Right cardiac atrium (tissue), 5 donors: ENCODE data around the gene EPHA4. TPM values are rescaled to one million over a fixed set of nuclear protein-coding genes. Genes with fewer than 3 reads are reported as not detected.
"Not testable (repeated sequence)": the region's sequence is repeated elsewhere in the genome, so short reads cannot be mapped to it uniquely, and the experiment has no call there.

Source experiments
- ATAC-seq, 2 donors: fragments of 200-7000 bp; cut with Tn5 transposase; one replicate each; pipeline versions ENCODE4 v1.8.0 to v1.9.1; 2020; ENCODE audit warnings: moderate library complexity in 2 of 2, mild to moderate bottlenecking in 1 of 2
- DNase-seq, 3 donors: peaks; one replicate each; pipeline ENCODE4 v3.0.0-alpha.2; 2020
- H3K27ac ChIP-seq: one replicate; pipeline ENCODE4 v1.5.1; 2013; ENCODE audit warnings: mild to moderate bottlenecking, low read length, control low read depth, moderate library complexity
- H3K27me3 ChIP-seq: one replicate; pipeline ENCODE4 v1.6.1; 2013; ENCODE audit not compliant: control insufficient read depth, insufficient read depth
- H3K4me1 ChIP-seq: one replicate; pipeline ENCODE4 v1.6.1; 2013; ENCODE audit warnings: low read length; ENCODE audit not compliant: control insufficient read depth, insufficient read depth
- H3K4me3 ChIP-seq: one replicate; pipeline ENCODE4 v1.5.1; 2013; ENCODE audit warnings: low read length, control low read depth
- H3K9me3 ChIP-seq: one replicate; pipeline ENCODE4 v1.6.1; 2013; ENCODE audit warnings: low read length; ENCODE audit not compliant: control insufficient read depth
- WGBS: extraction: QIAGEN DNeasy Blood & Tissue Kit; methylation state at CpG from one replicate; pipeline ENCODE4 v1.1.7; 2013; 5-methylcytosine and 5-hydroxymethylcytosine counted together
- intact Hi-C, 4 donors: fragments of 100-400 bp; cut with DNase I; formaldehyde crosslinking; loops; one replicate each; pipeline versions ENCODE4 v1.11.0 to v1.14.0; 2022 to 2023
- polyA plus RNA-seq: library from polyadenylated mRNA; stranded (reverse); fragments of 200-250 nt; gene quantifications from one replicate; pipeline ENCODE4 v1.2.3, GENCODE V29; 2013
- total RNA-seq, 4 donors: library from RNA; stranded (reverse); fragmentation: NEBNext Ultra II Directional; extraction: Animal tissue kit (Norgen Biotek cat#: 25700); gene quantifications; one replicate each; pipeline ENCODE4 v1.2.1, GENCODE V29; 2021
- donor health status: healthy with polysubstance abuse.
- donor health status: DM: no; HTN: yes; CAD: no.
- donor health status: DM: no; HTN: no; CAD: no.
- donor health status: DM: no; HTN: yes; CAD: no; lungs with severe emphysema.
- donor health status: DM: yes; HTN: yes; CAD: no.

The EPHA4 gene
- total and polyA plus RNA-seq, 5 donors: 25.9 to 110 (median 102) TPM

DNA sequence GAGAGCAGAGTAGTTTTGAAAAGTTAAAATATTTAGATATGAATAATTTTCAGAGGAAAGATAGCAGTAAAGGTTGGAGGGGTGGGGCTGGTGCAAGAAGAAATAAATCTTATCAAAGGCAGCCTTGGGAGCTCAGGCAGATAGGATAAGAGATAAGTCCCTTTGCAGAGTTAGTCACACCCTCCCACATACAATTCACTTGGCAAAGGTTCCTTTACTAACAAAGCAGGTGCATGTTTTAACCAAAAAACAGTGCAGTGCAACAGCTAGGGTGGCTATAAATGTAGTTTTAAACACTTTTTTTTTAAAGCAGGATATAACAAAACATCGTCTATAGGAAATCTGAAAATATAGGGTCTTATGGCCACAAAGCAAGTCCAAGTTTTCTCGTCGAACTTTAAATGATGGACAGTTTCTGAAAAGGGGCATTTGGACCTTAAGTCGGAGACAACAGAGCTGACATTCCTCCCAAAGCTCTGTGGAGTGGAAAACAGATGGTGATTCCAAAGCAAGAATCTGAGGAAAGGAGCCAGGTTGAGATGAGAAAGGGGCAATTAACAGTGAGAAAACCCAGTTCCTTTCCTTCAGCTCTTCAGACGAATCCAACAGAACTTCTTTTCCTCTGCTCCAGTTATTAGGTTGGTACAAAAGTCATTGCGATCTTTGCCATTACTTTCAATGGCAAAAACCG lies 53.0 kb downstream of the EPHA4 start:
- no peaks in the 10 kb centered on the region for H3K9me3 ChIP-seq
- no peaks in the 10 kb centered on the region for H3K27me3 ChIP-seq
- peaks cover 20% of the 10 kb centered on the region for H3K4me1 ChIP-seq
- DNase-seq (no peak), ATAC-seq (peak in 1 of 2 donors; percentile 15)
- WGBS: 59% methylated on average over 7 of the region's 7 CpGs
- H3K4me3 ChIP-seq: no peak overlapping the region
- intact Hi-C loops: loop anchor here in 1 of 4 donors (10.0 kb wide), 1 partner anchor 46 kb away; no protein-coding TSS in a partner anchor
- H3K27ac ChIP-seq: no peak overlapping the region

DNA sequence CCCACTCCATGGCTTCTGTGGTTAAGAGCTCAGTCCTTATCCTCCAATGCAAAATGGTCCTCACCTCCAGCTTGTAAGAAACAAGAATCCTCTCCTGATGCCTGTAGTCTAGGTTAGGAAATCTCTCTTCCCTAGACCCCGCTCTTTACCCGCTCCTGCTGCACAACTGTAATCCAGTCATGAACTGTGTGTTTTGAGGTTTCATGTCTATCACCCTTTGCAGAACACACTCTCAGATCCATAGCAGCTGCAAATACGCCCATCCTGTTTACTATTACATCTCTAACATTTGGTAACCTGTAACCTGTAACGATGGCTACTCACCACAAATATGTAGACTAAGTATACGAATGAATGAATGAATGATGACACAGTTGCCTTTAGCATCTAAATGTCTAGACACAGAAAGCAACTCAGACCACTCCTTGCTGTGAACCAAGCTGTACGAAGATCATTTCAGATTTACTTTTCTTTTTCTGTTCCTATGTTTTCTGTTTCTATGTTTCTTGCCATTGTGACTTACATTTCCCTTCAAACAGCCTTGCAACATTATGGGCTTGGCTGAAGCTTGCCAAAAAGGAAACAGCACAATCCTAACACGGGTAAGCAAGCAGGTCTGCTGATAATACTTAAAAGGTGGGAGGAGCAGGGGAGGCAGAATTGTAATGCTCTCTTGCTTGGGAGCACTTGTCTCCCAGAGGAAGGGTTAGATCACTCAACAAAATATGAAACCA lies 53.7 kb downstream of the EPHA4 start:
- Histone ChIP-seq H3K4me3 (no peak overlapping the region), H3K9me3 (no peaks in the 10 kb centered on the region), H3K27ac (no peak overlapping the region), H3K4me1 (peaks cover 20% of the 10 kb centered on the region), H3K27me3 (no peaks in the 10 kb centered on the region)
- WGBS: 54% methylated on average over 7 of the region's 7 CpGs
- intact Hi-C loops: loop anchor here in 1 of 4 donors (10.0 kb wide), 1 partner anchor 46 kb away; no protein-coding TSS in a partner anchor
- ATAC-seq (peak; percentile 36 to 78), DNase-seq (no peak)

DNA sequence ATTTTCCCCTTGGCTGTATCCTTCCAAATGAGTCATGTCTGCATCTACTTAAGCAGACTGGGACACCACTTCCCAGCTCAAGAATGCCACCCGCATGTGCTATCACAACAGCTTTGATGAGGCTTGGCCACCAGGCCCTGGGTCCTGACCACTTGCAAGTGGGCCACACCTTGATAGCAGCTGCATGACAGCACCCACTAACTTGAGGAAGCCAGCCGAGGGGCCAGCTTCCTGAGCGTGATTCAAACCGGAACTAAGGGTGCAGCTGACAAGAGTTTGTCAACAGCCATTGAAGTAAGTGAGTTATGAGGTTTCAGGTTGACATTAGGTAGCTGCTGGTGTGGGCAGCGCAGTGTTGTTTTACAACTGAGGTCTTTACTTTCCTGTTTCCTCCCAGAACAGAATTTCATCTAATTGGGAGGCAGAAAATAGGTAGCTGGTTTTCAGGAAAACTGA lies 54.4 kb downstream of the EPHA4 start:
- ATAC-seq: peak; percentile 59 to 83

DNA sequence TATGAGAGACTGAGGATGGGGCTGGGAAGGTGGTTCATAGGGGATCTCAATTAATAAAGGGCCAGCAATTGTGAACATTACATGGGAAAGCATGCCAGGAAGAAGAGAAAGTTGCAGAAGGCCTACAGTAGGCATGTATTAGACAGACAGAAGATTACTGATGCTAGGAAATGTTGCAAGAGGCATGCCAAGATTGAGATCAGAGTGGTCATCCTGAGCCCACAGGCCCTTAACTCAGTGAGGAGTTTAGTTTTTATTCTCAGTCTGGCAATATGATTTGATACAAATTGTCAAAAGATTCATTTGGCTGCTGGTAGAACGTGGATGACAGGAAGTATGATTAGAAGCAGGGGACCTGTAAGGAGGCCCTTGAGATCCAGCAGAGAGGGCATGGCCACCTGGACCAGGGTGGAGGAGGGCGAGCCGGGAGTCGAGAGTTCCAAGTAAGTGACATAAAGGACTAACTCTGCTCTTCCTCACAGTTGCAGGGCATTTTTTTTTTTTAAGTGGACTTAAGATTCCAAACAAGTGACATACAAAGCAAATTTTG lies 54.9 kb downstream of the EPHA4 start:
- DNase-seq (no peak), ATAC-seq (peak in 1 of 2 donors; percentile 22)
- peaks cover 23% of the 10 kb centered on the region for H3K4me1 ChIP-seq
- no peaks in the 10 kb centered on the region for H3K9me3 ChIP-seq
- H3K27me3 ChIP-seq: no peaks in the 10 kb centered on the region
- H3K27ac ChIP-seq: peak overlapping the region; percentile 68
- intact Hi-C loops: loop anchor here in 1 of 4 donors (10.0 kb wide), 1 partner anchor 48 kb away; no protein-coding TSS in a partner anchor
- H3K4me3 ChIP-seq: no peak overlapping the region
- 57% methylated on average over 4 of the region's 4 CpGs for WGBS

More for the DNA sequence above, 54.4 kb downstream of the EPHA4 start:
- intact Hi-C loops: loop anchor here in 1 of 4 donors (10.0 kb wide), 1 partner anchor 47 kb away; no protein-coding TSS in a partner anchor
- 35% methylated on average over 5 of the region's 5 CpGs for WGBS
- no peaks in the 10 kb centered on the region for H3K27me3 ChIP-seq
- H3K4me1 ChIP-seq: peaks cover 23% of the 10 kb centered on the region
- no peak overlapping the region for H3K4me3 ChIP-seq
- H3K27ac ChIP-seq: peak overlapping the region; percentile 1
- H3K9me3 ChIP-seq: no peaks in the 10 kb centered on the region
- peak in 2 of 3 donors; percentile 25 to 59 for DNase-seq

DNA sequence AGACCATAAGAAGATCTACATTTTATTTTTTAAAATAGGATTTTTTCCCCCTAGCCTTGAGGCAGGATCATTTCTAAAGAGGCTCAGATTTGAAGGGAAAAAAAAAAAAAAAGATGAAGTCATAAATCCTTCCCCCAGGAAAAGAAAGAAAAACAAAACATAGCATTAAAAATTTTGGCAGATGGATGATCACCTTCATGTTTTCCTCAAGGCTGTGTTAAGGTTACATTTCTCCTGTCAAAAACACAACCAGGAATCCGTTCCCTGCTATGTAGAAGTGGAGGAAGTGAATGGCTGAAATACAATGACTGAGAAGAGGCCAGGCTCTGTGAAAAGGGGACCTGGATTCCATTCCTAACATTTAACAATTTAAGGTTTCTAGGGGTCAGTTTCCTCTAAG lies 56.2 kb downstream of the EPHA4 start:
- Histone ChIP-seq H3K27ac (no peak overlapping the region), H3K9me3 (no peaks in the 10 kb centered on the region), H3K4me1 (peaks cover 23% of the 10 kb centered on the region), H3K4me3 (no peak overlapping the region), H3K27me3 (no peaks in the 10 kb centered on the region)
- WGBS: 59% methylated on average over 1 of the region's 1 CpG
- no peak for ATAC-seq
- DNase-seq: no peak
- intact Hi-C loops: loop anchor here in 1 of 4 donors (10.0 kb wide), 1 partner anchor 49 kb away; no protein-coding TSS in a partner anchor

DNA sequence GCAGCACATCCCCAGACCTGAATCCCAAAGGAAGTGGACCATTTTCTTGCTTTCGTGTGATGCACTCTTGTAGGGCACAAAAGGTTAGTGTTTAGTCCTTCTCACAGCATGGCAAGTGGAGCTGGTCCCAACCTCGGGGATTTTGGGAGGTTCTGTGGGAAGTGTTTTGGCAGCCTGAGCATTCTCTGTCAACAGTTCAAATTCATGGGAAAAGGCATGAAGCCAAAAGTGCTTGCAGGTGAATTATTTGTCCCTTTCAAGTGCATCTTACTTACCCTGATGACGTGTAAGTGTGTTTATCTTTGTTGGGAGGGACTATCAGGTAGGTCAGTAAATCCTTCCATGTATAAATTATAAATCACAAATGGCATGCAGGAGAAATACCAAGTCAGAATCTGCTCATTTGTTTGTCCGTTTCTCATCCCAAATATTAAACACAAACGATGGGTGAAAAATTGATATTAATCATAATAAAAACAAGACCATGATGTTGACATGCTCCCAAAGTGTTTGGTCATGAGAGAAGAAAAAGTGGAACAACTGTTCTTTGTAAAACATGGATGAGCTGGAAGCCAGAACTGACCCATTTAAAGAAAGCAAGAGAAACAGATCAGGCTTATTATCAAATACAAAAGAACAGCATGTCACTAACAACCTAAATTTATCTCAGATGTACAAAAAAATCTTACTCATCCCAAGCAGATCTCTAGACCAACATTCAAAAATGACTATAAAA lies 57.6 kb downstream of the EPHA4 start:
- intact Hi-C loops: loop anchor here in 1 of 4 donors (10.0 kb wide), 1 partner anchor 50 kb away; no protein-coding TSS in a partner anchor
- peak overlapping the region; percentile 70 for H3K27ac ChIP-seq
- H3K9me3 ChIP-seq: no peaks in the 10 kb centered on the region
- no peaks in the 10 kb centered on the region for H3K27me3 ChIP-seq
- 57% methylated on average over 5 of the region's 5 CpGs for WGBS
- ATAC-seq: no peak
- peaks cover 19% of the 10 kb centered on the region for H3K4me1 ChIP-seq
- DNase-seq: no peak
- H3K4me3 ChIP-seq: no peak overlapping the region

DNA sequence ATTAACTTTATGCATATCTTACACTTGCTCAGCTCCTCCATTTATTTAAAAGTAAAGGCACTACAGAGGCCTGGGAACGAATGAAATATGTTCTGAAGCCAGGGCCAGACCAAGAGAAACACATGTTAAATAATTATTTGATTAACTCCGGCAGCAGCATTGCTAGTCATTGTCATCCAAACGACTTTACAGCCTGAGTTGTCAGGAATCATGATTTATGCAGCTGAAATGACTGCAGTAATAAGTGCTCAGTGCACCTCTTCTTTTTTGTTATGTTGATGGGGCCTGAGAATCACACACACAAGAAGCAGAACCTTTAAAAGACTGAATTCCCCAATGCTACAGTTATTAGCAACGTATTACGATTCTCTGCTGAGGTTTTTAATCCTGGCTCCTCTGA lies 58.9 kb downstream of the EPHA4 start:
- H3K4me3 ChIP-seq: no peak overlapping the region
- no peaks in the 10 kb centered on the region for H3K27me3 ChIP-seq
- H3K9me3 ChIP-seq: no peaks in the 10 kb centered on the region
- intact Hi-C loops: loop anchor here in 1 of 4 donors (10.0 kb wide), 1 partner anchor 52 kb away; no protein-coding TSS in a partner anchor
- WGBS: 63% methylated on average over 5 of the region's 5 CpGs
- no peak overlapping the region for H3K27ac ChIP-seq
- DNase-seq (no peak), ATAC-seq (no peak)
- H3K4me1 ChIP-seq: peaks cover 15% of the 10 kb centered on the region

DNA sequence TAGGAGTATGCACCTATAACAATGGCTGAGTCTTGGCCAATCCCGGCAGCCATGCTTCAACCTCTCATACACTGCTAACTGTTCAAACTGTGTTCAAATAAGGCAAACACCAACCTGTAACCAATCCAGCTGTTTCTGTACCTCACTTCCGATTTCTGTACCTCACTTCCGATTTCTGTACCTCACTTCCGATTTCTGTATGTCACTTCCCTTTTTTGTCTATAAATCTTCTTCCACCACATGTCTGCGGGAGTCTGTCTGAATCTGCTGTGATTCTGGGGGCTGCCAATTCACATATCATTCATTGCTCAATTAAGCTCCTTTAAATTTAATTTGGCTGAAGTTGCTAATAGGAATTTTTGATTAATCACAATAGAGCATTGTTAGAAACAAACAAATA lies 60.8 kb downstream of the EPHA4 start:
- not testable (repeated sequence) for H3K9me3 ChIP-seq, ATAC-seq, H3K27me3 ChIP-seq, H3K27ac ChIP-seq, H3K4me3 ChIP-seq, H3K4me1 ChIP-seq, DNase-seq
- intact Hi-C loops: loop anchor here in 1 of 4 donors (10.0 kb wide), 1 partner anchor 53 kb away; no protein-coding TSS in a partner anchor
- 72% methylated on average over 5 of the region's 5 CpGs for WGBS

DNA sequence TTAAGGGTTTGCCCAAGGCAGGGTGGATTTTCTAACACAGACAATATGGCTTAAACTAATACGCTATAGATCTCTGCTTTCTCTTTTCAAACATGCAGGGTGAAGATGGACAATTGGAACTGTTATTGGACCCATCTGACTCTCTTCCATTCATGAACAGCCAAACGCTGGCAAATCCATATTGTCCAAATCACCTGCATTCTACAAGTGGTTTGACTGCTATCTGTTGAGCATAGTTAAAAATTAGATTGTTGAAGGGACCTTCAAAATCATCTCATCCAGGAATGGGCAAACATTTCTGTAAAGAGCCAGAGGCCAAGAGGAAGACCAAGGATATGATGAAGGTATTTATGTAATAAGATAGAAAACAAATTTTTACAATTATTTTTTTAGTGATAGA lies 65.6 kb downstream of the EPHA4 start:
- Histone ChIP-seq H3K27ac (no peak overlapping the region), H3K4me3 (no peak overlapping the region), H3K27me3 (no peaks in the 10 kb centered on the region), H3K4me1 (peaks cover 2% of the 10 kb centered on the region), H3K9me3 (no peaks in the 10 kb centered on the region)
- 92% methylated on average over 2 of the region's 2 CpGs for WGBS
- DNase-seq: no peak
- intact Hi-C loops: no loop called here
- no peak for ATAC-seq

DNA sequence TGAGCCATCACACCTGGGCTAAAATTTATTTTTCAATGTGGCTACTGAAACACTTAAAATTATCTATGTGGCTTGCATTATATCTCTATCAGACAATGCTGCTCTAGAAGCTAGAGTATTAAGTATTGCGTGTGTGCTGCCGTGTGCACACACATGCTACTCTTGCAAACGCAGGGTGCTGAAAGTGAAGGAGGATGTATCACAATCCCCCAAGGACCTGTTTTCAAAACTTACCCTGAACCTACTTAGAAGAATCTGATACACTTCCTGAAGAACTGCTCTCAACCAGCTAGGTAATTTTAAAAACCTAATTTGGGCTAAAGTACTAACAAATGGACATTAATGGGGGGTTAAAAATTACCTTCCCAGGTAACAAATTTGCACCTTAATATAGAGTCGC lies 66.5 kb downstream of the EPHA4 start:
- H3K27me3 ChIP-seq: no peaks in the 10 kb centered on the region
- no peak overlapping the region for H3K4me3 ChIP-seq
- no peaks in the 10 kb centered on the region for H3K4me1 ChIP-seq
- no peaks in the 10 kb centered on the region for H3K9me3 ChIP-seq
- H3K27ac ChIP-seq: no peak overlapping the region
- ATAC-seq (no peak), DNase-seq (no peak)
- 84% methylated on average over 4 of the region's 4 CpGs for WGBS
- intact Hi-C loops: no loop called here
